ENCODE measurements around the gene NUDCD2.
A peak's percentile ranks its signal among the peaks of the same experiment; 100 is the strongest.
"Not testable (repeated sequence)": the region's sequence is repeated elsewhere in the genome, so short reads cannot be mapped to it uniquely, and the experiment has no call there.

The NUDCD2 gene

GRCh38 chr5:163463063-163463435 lies 3.1 kb upstream of the NUDCD2 start:
- no peak for DNase-seq

- peak; percentile 33 for DNase-seq
Measured at GRCh38 chr5:163460562-163461171, 765 bp upstream of the NUDCD2 start, which contains the start of gene HMMR. Gene HMMR, plus strand, starts transcription at chr5:163460632. Its CDS starts 61 bp downstream, at chr5:163460693.

GRCh38 chr5:163459462-163459818 lies 462 bp downstream of the NUDCD2 start:
- DNase-seq: no peak

GRCh38 chr5:163458778-163459385 lies 1.0 kb downstream of the NUDCD2 start:
- DNase-seq: no peak

- no peak for DNase-seq
Measured at GRCh38 chr5:163456840-163457239, 3.1 kb downstream of the NUDCD2 start.

- DNase-seq: no peak
Measured at GRCh38 chr5:163456029-163456589, 3.8 kb downstream of the NUDCD2 start.

- not testable (repeated sequence) for DNase-seq
Measured at GRCh38 chr5:163455406-163455805, 4.5 kb downstream of the NUDCD2 start.

GRCh38 chr5:163453705-163454104 lies 6.2 kb downstream of the NUDCD2 start:
- no peak for DNase-seq

GRCh38 chr5:163451489-163451888 lies 8.4 kb downstream of the NUDCD2 start:
- no peak for DNase-seq

- DNase-seq: no peak
Measured at GRCh38 chr5:163448491-163448890, 11.4 kb downstream of the NUDCD2 start.

- no peak for DNase-seq
Measured at GRCh38 chr5:163447875-163448274, 12.0 kb downstream of the NUDCD2 start.

- no peak for DNase-seq
Measured at GRCh38 chr5:163447191-163447590, 12.7 kb downstream of the NUDCD2 start.

- no peak for DNase-seq
Measured at GRCh38 chr5:163445345-163445744, 14.6 kb downstream of the NUDCD2 start.

GRCh38 chr5:163444526-163444925 lies 15.4 kb downstream of the NUDCD2 start:
- no peak for DNase-seq

- DNase-seq: no peak
Measured at GRCh38 chr5:163440954-163441353, 18.9 kb downstream of the NUDCD2 start.

GRCh38 chr5:163439092-163439425 lies 20.8 kb downstream of the NUDCD2 start:
- no peak for DNase-seq

GRCh38 chr5:163437309-163438182 lies 22.4 kb downstream of the NUDCD2 start, which contains the start of gene CCNG1:
Gene CCNG1, plus strand, starts transcription at chr5:163437595. Its CDS starts 1,662 bp downstream, at chr5:163439257.
- DNase-seq: peak; percentile 86

GRCh38 chr5:163437011-163437308 lies 22.9 kb downstream of the NUDCD2 start:
- DNase-seq: no peak

- no peak for DNase-seq
Measured at GRCh38 chr5:163436515-163436914, 23.4 kb downstream of the NUDCD2 start.

- no peak for DNase-seq
Measured at GRCh38 chr5:163434401-163434866, 25.5 kb downstream of the NUDCD2 start.

GRCh38 chr5:163433271-163433670 lies 26.6 kb downstream of the NUDCD2 start:
- DNase-seq: no peak

GRCh38 chr5:163432544-163432943 lies 27.4 kb downstream of the NUDCD2 start:
- DNase-seq: no peak

- DNase-seq: not testable (repeated sequence)
Measured at GRCh38 chr5:163426128-163426527, 33.8 kb downstream of the NUDCD2 start.

GRCh38 chr5:163424836-163425235 lies 35.1 kb downstream of the NUDCD2 start:
- no peak for DNase-seq
